ENCODE results near the gene FASTKD2. TPM values are rescaled to one million over a fixed set of nuclear protein-coding genes. Genes with fewer than 3 reads are reported as not detected.

FASTKD2 gene
- total RNA-seq, 2 donors from 2014 or later, result 19.5 to 21.4 TPM

DNA sequence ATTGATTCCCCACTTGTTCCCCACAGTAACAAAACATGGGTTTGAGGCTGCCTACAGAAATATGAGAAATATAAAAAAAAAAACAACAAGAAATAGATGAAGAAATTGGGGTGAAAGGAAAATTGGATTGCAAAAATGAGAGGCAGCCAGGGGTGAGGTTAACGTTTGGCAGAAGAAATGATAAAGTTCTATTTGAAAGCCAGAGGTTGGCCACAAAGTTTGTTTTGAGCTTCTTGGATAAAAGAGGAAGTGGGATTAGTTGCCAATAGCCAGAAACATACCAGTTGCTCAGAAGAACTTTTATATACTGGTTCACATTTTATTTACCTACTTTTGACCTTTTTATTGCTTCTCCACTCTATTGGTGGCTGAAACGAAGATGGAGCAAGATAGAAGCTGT, 67.5 kb downstream of the FASTKD2 start:
- no peak for DNase-seq (ENCODE audit: low spot score)
- H3K36me3 ChIP-seq, result no peaks in the 10 kb centered on the region

GRCh38 chr2:206833291-206833690, 67.9 kb downstream of the FASTKD2 start:
- H3K27ac ChIP-seq, result no peak overlapping the region
- H3K9me3 ChIP-seq, result no peaks in the 10 kb centered on the region
- no peaks in the 10 kb centered on the region for H3K27me3 ChIP-seq (replicated peaks; ENCODE audit: insufficient read depth)
- TF ChIP-seq POLR2AphosphoS5 (IDR thresholded peaks at IDR 0.05) (no peak), CTCF (IDR thresholded peaks at IDR 0.05) (no peak), POLR2A (IDR thresholded peaks at IDR 0.05) (no peak)
- intact Hi-C loops (cut with DNase I), result no loop called here
- DNase-seq (ENCODE audit: low spot score), result no peak
- no peak overlapping the region for H3K4me3 ChIP-seq
- no peaks in the 10 kb centered on the region for H3K36me3 ChIP-seq
- no peaks in the 10 kb centered on the region for H3K4me1 ChIP-seq (replicated peaks)
- 99% methylated on average over 3 of the region's 3 CpGs for WGBS

More for the DNA sequence above, 67.5 kb downstream of the FASTKD2 start:
- H3K9me3 ChIP-seq, result no peaks in the 10 kb centered on the region
- intact Hi-C loops (cut with DNase I), result no loop called here
- no peaks in the 10 kb centered on the region for H3K27me3 ChIP-seq (replicated peaks; ENCODE audit: insufficient read depth)
- no peak overlapping the region for H3K4me3 ChIP-seq
- TF ChIP-seq CTCF (IDR thresholded peaks at IDR 0.05) (no peak), POLR2A (IDR thresholded peaks at IDR 0.05) (no peak), POLR2AphosphoS5 (IDR thresholded peaks at IDR 0.05) (no peak)
- no peak overlapping the region for H3K27ac ChIP-seq
- no peaks in the 10 kb centered on the region for H3K4me1 ChIP-seq (replicated peaks)
- 39% methylated on average over 2 of the region's 2 CpGs for WGBS

DNA sequence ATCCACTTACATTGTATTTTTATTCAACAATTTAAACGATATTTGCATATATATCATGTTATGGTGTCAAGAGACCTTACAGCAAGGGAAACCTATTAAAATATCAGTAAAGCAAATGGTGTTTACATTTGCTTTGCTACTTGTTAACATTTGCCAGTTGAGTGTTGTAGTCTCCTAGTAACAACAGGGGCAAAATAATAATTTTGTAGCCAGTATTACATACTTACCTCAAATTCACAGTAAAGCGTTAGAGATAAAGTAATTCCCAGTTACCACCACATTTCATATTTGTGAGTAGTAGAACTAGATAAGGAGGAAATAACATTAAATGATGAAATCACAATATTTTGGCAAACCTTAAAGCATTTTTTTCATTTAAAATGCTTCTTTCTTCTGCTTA, 71.3 kb downstream of the FASTKD2 start:
- no peak for DNase-seq (ENCODE audit: low spot score)
- Histone ChIP-seq H3K36me3 (no peaks in the 10 kb centered on the region), H3K27me3 (replicated peaks; ENCODE audit: insufficient read depth) (no peaks in the 10 kb centered on the region), H3K27ac (no peak overlapping the region), H3K4me3 (no peak overlapping the region), H3K4me1 (replicated peaks) (no peaks in the 10 kb centered on the region), H3K9me3 (no peaks in the 10 kb centered on the region)
- intact Hi-C loops (cut with DNase I), result no loop called here
- no peak for TF ChIP-seq CTCF (IDR thresholded peaks at IDR 0.05)
- no peak for TF ChIP-seq POLR2A (IDR thresholded peaks at IDR 0.05)
- no peak for TF ChIP-seq POLR2AphosphoS5 (IDR thresholded peaks at IDR 0.05)
- WGBS, result 61% methylated on average over 2 of the region's 2 CpGs

- H3K36me3 ChIP-seq, result no peaks in the 10 kb centered on the region
- H3K4me3 ChIP-seq, result no peak overlapping the region
- no peak overlapping the region for H3K27ac ChIP-seq
- intact Hi-C loops (cut with DNase I), result no loop called here
- H3K4me1 ChIP-seq (replicated peaks), result no peaks in the 10 kb centered on the region
- no peak for DNase-seq (ENCODE audit: low spot score)
- WGBS, result 56% methylated on average over 1 of the region's 1 CpG
- TF ChIP-seq POLR2AphosphoS5 (IDR thresholded peaks at IDR 0.05) (no peak), POLR2A (IDR thresholded peaks at IDR 0.05) (no peak), CTCF (IDR thresholded peaks at IDR 0.05) (no peak)
- H3K27me3 ChIP-seq (replicated peaks; ENCODE audit: insufficient read depth), result no peaks in the 10 kb centered on the region
- H3K9me3 ChIP-seq, result no peaks in the 10 kb centered on the region
These were observed 72.4 kb downstream of the FASTKD2 start for GRCh38 chr2:206837775-206838174.

DNA sequence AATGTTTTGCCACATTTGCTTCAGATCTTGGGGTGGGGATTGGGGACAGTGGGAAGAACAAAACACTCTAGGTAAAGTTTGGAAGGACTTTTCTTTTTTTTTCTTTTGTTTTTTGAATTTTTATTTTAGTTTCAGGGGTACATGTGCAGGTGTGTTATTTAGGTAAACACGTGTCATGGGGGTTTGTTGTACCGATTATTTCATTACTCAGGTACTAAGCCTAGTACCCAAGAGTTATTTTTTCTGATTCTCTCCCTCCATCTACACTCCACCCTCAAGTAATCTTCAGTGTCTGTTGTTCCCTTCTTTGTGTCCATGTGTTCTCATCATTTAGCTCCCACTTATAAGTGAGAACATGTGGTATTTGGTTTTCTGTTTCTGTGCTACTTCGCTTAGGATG, 73.3 kb downstream of the FASTKD2 start:
- DNase-seq (ENCODE audit: low spot score), result no peak
- intact Hi-C loops (cut with DNase I), result no loop called here
- Histone ChIP-seq H3K4me1 (replicated peaks) (no peaks in the 10 kb centered on the region), H3K9me3 (no peaks in the 10 kb centered on the region), H3K27ac (no peak overlapping the region), H3K4me3 (no peak overlapping the region), H3K27me3 (replicated peaks; ENCODE audit: insufficient read depth) (no peaks in the 10 kb centered on the region), H3K36me3 (no peaks in the 10 kb centered on the region)
- 96% methylated on average over 3 of the region's 3 CpGs for WGBS
- no peak for TF ChIP-seq POLR2AphosphoS5 (IDR thresholded peaks at IDR 0.05)
- no peak for TF ChIP-seq POLR2A (IDR thresholded peaks at IDR 0.05)
- TF ChIP-seq CTCF (IDR thresholded peaks at IDR 0.05), result no peak

Data from prostate gland (tissue), 2 donors.